Right lobe of liver (tissue), 6 donors: ENCODE data around the gene TMEM238. TPM values are rescaled to one million over a fixed set of nuclear protein-coding genes. Genes with fewer than 3 reads are reported as not detected.

Experiments
- ATAC-seq, 4 donors: fragments of 200-7000 bp; cut with Tn5 transposase; one replicate each; pipeline ENCODE4 v1.9.1; 2020; ENCODE audit warnings: mild to moderate bottlenecking in 4 of 4, moderate library complexity in 4 of 4
- DNase-seq, 3 donors: peaks; one replicate each; pipeline ENCODE4 v3.0.0-alpha.2; 2020
- H3K27ac ChIP-seq, 3 donors: fragments of 200-600 bp; one replicate each; pipeline ENCODE4 v1.8.0; 2022
- H3K27me3 ChIP-seq, 2 donors: fragments of 200-600 bp; one replicate each; pipeline ENCODE4 v1.8.0; 2022
- H3K36me3 ChIP-seq, 4 donors: fragments of 200-600 bp; sonication (generic) in 1 of 4; one replicate each; pipeline versions ENCODE4 v1.5.1 to v1.8.0; 2017 to 2022; ENCODE audit warnings: control low read depth in 1 of 4
- H3K4me1 ChIP-seq, 4 donors: fragments of 200-600 bp; sonication (generic) in 1 of 4; one replicate each; pipeline versions ENCODE4 v1.5.1 to v1.8.0; 2017 to 2022; ENCODE audit warnings: control low read depth in 1 of 4
- H3K4me3 ChIP-seq, 3 donors: fragments of 200-600 bp; one replicate each; pipeline ENCODE4 v1.8.0; 2022
- H3K9me3 ChIP-seq, 4 donors: fragments of 200-600 bp; sonication (generic) in 1 of 4; one replicate each; pipeline versions ENCODE4 v1.5.1 to v1.8.0; 2017 to 2022; ENCODE audit warnings: control low read depth in 1 of 4
- POLR2A ChIP-seq: fragments of 450-650 bp; IDR thresholded peaks from one replicate; pipeline ENCODE4 v1.6.1; 2017; ENCODE audit warnings: antibody characterized with exemption, mild to moderate bottlenecking
- WGBS: methylation state at CpG from one replicate; pipeline ENCODE4 v1.1.6; 2018; ENCODE audit warnings: low coverage, low lambda C conversion rate; ENCODE audit not compliant: insufficient coverage; ENCODE audit errors: missing lambda C conversion rate; 5-methylcytosine and 5-hydroxymethylcytosine counted together
- intact Hi-C, 2 donors: fragments of 100-400 bp; cut with DNase I; formaldehyde crosslinking; loops; one replicate each; pipeline versions ENCODE4 v1.11.2 to v1.14.1; 2022
- total RNA-seq, 6 experiments: library from RNA; depleted of rRNA in 2 of 6; stranded (reverse); fragments of >200 nt in 2 of 6; fragmentation: NEBNext Ultra II Directional in 3 of 6; extraction: Animal tissue kit (Norgen Biotek cat#: 25700) in 3 of 6; gene quantifications; one replicate each; pipeline versions ENCODE4 v1.1.0 to v1.2.4, GENCODE V29; 2016 to 2023
- TF ChIP-seq, protein P1 (sequence below), 4 donors: fragments of 200-600 bp in 3 of 4; fragments of 450-650 bp in 1 of 4; IDR thresholded peaks; one replicate each; pipeline versions ENCODE4 v1.5.1 to v1.8.0; 2016 to 2022; ENCODE audit warnings: antibody characterized with exemption in 4 of 4, mild to moderate bottlenecking in 2 of 4
- donor health status: DM: no; HTN: yes; CAD: no.
- donor health status: DM: no; HTN: no; CAD: no.
- donor health status: DM: no; HTN: no; CAD: no.
- donor health status: DM: no; HTN: yes; CAD: no.
- donor health status: DM: no; HTN: yes; CAD: no.

The TMEM238 gene
- total RNA-seq, 6 experiments from 2014 or later: 10.8 to 19.7 (median 14.8) TPM

DNA sequence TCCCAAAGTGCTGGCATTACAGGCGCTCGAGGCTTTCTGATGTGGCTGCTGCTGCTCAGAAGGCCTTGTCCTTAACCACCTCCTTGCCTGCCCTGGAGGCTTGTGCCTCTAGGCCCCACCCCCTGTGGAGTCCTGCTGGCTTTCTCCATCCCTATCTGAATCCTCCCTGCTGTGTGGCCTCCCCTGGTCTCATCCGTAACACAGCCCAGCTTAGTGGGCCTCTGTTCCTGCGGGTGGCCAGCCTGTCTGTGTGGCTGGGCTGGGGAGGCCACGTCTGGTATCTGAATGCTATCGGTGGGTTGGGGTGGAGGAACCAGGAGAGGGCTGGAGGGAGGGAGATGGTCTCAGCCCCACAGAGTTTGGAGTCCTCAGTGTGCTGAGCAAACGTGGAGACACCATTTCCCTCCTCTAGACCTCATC is 6.4 kb upstream of the TMEM238 start:
- H3K27ac ChIP-seq: no peak overlapping the region
- intact Hi-C loops: no loop called here
- TF ChIP-seq, protein P1, sequence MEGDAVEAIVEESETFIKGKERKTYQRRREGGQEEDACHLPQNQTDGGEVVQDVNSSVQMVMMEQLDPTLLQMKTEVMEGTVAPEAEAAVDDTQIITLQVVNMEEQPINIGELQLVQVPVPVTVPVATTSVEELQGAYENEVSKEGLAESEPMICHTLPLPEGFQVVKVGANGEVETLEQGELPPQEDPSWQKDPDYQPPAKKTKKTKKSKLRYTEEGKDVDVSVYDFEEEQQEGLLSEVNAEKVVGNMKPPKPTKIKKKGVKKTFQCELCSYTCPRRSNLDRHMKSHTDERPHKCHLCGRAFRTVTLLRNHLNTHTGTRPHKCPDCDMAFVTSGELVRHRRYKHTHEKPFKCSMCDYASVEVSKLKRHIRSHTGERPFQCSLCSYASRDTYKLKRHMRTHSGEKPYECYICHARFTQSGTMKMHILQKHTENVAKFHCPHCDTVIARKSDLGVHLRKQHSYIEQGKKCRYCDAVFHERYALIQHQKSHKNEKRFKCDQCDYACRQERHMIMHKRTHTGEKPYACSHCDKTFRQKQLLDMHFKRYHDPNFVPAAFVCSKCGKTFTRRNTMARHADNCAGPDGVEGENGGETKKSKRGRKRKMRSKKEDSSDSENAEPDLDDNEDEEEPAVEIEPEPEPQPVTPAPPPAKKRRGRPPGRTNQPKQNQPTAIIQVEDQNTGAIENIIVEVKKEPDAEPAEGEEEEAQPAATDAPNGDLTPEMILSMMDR (IDR thresholded peaks at IDR 0.05): no peak
- TF ChIP-seq POLR2A: no peak
- peaks cover 0 to 22% (median 9%) of the 10 kb centered on the region in 4 donors for H3K4me1 ChIP-seq
- 82% methylated on average over 5 of the region's 7 CpGs for WGBS
- H3K4me3 ChIP-seq: no peak overlapping the region
- peaks cover 0 to 28% (median 11%) of the 10 kb centered on the region in 4 donors for H3K36me3 ChIP-seq
- no peaks in the 10 kb centered on the region for H3K9me3 ChIP-seq
- H3K27me3 ChIP-seq: no peaks in the 10 kb centered on the region
- DNase-seq: no peak
- no peak for ATAC-seq

DNA sequence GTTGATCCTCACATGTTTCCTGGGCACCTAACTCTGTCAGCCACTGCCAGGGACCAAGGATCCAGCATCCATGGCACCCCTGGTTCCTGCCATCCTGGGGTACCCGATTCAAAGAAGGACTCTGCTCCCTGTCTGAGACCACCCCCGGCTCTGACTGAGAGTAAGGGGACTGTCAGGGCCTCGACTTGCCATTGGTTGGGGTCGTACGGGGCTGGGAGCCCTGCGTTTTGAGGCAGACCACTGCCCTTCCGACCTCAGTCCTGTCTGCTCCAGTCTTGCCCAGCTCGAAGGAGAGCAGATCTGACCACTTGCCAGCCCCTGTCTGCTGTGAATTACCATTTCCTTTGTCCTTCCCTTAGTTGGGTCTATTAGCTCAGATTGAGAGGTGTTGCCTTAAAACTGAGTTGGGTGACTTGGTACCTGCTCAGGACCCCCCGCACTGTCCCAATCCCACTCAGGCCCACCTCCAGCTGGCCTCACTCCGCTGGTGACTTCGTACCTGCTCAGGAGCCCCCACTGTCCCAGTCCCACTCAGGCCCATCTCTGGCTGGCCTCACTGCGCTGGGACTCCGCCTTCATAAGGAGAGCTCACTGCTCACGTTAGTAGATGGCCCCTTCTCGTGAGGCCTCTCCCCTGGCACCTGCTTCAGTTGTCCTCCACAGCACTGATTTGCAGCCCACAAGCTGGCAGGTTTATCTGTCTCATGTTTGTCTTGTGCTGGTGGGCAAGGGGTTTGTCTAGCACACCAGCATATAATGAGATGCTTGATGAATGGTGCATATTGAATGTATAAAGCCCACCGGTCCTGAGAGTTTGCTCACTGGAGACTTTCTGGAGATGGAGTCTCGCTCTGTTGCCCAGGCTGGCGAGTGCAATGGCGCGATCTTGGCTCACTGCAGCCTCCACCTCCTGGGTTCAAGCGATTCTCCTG is 5.6 kb upstream of the TMEM238 start:
- intact Hi-C loops: no loop called here
- Histone ChIP-seq H3K4me1 (peaks cover 0 to 25% (median 12%) of the 10 kb centered on the region in 4 donors), H3K27ac (no peak overlapping the region), H3K9me3 (no peaks in the 10 kb centered on the region), H3K36me3 (peaks cover 0 to 28% (median 11%) of the 10 kb centered on the region in 4 donors), H3K27me3 (no peaks in the 10 kb centered on the region), H3K4me3 (no peak overlapping the region)
- TF ChIP-seq, protein P1 (IDR thresholded peaks at IDR 0.05): no peak
- TF ChIP-seq POLR2A: no peak
- 84% methylated on average over 15 of the region's 21 CpGs for WGBS
- ATAC-seq (no peak), DNase-seq (no peak)

DNA sequence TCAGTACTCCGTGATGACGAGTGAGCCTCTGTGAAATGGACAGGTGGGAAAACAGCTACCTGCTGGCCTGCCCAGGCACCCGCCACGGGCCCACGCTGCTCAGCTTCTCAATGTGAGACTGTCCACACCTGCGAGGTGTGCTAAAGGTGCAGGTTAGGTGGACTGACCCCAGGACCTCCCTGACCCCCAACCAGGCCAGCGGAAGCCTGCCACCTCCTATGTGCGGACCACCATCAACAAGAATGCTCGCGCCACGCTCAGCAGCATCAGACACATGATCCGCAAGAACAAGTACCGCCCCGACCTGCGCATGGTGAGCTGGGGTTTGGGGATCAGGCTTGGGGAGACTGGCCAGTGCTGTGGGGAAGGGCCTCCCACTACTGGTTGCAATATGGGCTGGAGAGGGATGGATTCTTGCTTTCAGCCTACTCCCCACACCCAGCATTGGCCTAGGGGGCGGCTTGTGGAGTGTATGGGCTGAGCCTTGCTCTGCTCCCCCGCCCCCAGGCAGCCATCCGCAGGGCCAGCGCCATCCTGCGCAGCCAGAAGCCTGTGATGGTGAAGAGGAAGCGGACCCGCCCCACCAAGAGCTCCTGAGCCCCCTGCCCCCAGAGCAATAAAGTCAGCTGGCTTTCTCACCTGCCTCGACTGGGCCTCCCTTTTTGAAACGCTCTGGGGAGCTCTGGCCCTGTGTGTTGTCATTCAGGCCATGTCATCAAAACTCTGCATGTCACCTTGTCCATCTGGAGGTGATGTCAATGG is 3.8 kb upstream of the TMEM238 start:
- Histone ChIP-seq H3K27me3 (no peaks in the 10 kb centered on the region), H3K4me3 (no peak overlapping the region), H3K9me3 (no peaks in the 10 kb centered on the region), H3K27ac (no peak overlapping the region), H3K36me3 (peaks cover 0 to 28% (median 11%) of the 10 kb centered on the region in 4 donors), H3K4me1 (peaks cover 0 to 33% (median 15%) of the 10 kb centered on the region in 4 donors)
- intact Hi-C loops: no loop called here
- WGBS: 37% methylated on average over 2 of the region's 24 CpGs
- TF ChIP-seq POLR2A: no peak
- TF ChIP-seq, protein P1 (IDR thresholded peaks at IDR 0.05): no peak
- ATAC-seq: no peak
- no peak for DNase-seq

DNA sequence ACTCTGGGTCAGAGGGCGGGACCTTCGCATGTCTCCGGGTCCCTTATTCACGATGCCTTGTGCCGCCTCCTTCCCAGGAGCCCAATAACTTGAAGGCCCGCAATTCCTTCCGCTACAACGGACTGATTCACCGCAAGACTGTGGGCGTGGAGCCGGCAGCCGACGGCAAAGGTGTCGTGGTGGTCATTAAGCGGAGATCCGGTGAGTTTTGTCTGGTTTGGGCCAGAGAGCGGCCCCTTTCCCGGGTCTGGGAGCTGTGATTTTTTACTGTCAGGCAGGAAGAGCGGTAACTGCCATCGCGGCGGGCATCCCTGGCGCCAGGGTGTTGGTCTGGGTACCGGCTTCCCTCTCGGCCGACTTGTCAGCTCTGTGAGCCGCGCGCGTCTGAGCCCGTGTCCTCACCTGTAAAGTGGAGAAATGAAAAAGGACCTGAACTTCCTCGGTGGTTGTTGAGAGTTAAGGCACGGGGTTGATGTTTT is 2.4 kb upstream of the TMEM238 start:
- Histone ChIP-seq H3K27ac (peak overlapping the region; percentile 73 to 92 (median 79)), H3K36me3 (peaks cover 0 to 28% (median 11%) of the 10 kb centered on the region in 4 donors), H3K27me3 (no peaks in the 10 kb centered on the region), H3K4me1 (peaks cover 0 to 34% (median 15%) of the 10 kb centered on the region in 4 donors), H3K9me3 (no peaks in the 10 kb centered on the region), H3K4me3 (peak overlapping the region; percentile 89 to 96 (median 89))
- 9% methylated on average over 11 of the region's 33 CpGs for WGBS
- intact Hi-C loops: no loop called here
- peak in 1 of 3 donors; percentile 61 for DNase-seq
- ATAC-seq: no peak
- TF ChIP-seq, protein P1 (IDR thresholded peaks at IDR 0.05): no peak
- TF ChIP-seq POLR2A: no peak
